ENCODE measurements around the gene PWWP2B.
A peak's percentile ranks its signal among the peaks of the same experiment; 100 is the strongest.

DNA sequence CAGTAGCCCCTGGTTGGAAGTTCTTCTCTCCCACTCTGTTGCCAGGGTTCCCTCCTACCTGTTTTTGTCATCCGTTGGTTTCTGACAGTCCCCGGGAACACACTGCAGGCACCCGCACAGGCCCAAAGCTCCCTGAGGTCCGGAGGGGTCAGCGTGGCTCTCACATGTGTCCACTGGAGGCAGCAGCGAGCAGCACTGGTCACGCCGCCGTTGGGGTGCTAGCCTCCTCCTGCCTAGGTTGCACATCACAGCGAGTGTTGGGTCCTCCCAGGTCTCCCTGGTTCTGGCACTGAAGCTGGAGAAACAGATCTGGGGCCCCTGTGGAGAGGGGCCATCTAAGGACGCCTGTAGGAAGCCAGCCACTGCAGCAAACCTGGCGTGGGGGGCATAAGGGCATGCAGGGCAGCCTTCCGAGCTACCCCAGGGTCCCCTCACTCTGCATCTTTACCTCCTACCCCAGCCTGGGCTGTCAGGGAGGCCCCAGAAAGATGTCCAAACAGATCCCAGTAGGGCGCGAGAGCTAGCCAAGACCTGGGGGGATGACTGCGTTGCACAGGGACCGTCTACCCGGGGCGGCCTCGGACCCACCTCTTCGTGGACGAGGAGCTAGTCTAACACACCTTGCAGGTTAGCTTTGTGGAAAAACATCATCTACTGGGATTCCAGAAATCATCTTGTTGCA lies 36.1 kb upstream of the PWWP2B start:
- TF ChIP-seq CTCF (IDR thresholded peaks at IDR 0.05; ENCODE audit: low read length) = peak; percentile 37
- TF ChIP-seq EZH2 (IDR thresholded peaks at IDR 0.05; ENCODE audit: borderline replicate concordance, low read length) = no peak

Data from OCI-LY1 (cell line).